Glutamatergic neuron (in vitro differentiated cells): ENCODE measurements around the gene AK1. TPM values are rescaled to one million over a fixed set of nuclear protein-coding genes. Genes with fewer than 3 reads are reported as not detected.

Experiments used
- DNase-seq: peaks from one replicate; pipeline ENCODE4 v3.0.0; 2022
- H3K27ac Mint-ChIP-seq: one replicate; pipeline ENCODE4 v1.8.0; 2020; ENCODE audit warnings: mild to moderate bottlenecking, mixed read lengths, inconsistent platforms; ENCODE audit not compliant: unreplicated experiment
- H3K27me3 Mint-ChIP-seq: one replicate; pipeline ENCODE4 v1.8.0; 2020; ENCODE audit warnings: mild to moderate bottlenecking, moderate library complexity, mixed read lengths, inconsistent platforms; ENCODE audit not compliant: unreplicated experiment
- H3K36me3 Mint-ChIP-seq: one replicate; pipeline ENCODE4 v1.8.0; 2020; ENCODE audit warnings: mild to moderate bottlenecking, mixed read lengths, inconsistent platforms; ENCODE audit not compliant: unreplicated experiment
- H3K4me1 Mint-ChIP-seq: one replicate; pipeline ENCODE4 v1.8.0; 2020; ENCODE audit warnings: mild to moderate bottlenecking, low read depth, mixed read lengths, inconsistent platforms; ENCODE audit not compliant: unreplicated experiment
- H3K4me3 Mint-ChIP-seq: one replicate; pipeline ENCODE4 v1.8.0; 2020; ENCODE audit warnings: mild to moderate bottlenecking, mixed read lengths, inconsistent platforms; ENCODE audit not compliant: unreplicated experiment
- H3K9me3 Mint-ChIP-seq: one replicate; pipeline ENCODE4 v1.8.0; 2020; ENCODE audit warnings: mild to moderate bottlenecking, moderate library complexity, mixed read lengths, inconsistent platforms; ENCODE audit not compliant: unreplicated experiment
- total RNA-seq: library from RNA; stranded (reverse); fragmentation: NEBNext Ultra II Directional; extraction: Animal tissue kit (Norgen Biotek cat#: 25700); gene quantifications from one replicate; pipeline ENCODE4 v1.2.1, GENCODE V29; 2021; ENCODE audit not compliant: unreplicated experiment
- TF ChIP-seq, protein P1 (sequence below): fragments of 200-600 bp; sonication (generic); IDR thresholded peaks from one replicate; pipeline ENCODE4 v1.5.0; 2021; ENCODE audit not compliant: partially characterized antibody, unreplicated experiment

The AK1 gene
- total RNA-seq, 1 donor from 2014 or later: 121 TPM

- no peak overlapping the region for H3K4me3 Mint-ChIP-seq
- no peaks in the 10 kb centered on the region for H3K4me1 Mint-ChIP-seq
- H3K9me3 Mint-ChIP-seq: peaks cover 2% of the 10 kb centered on the region
- H3K36me3 Mint-ChIP-seq: peaks cover 4% of the 10 kb centered on the region
- peaks cover 8% of the 10 kb centered on the region for H3K27me3 Mint-ChIP-seq
- H3K27ac Mint-ChIP-seq: no peak overlapping the region
- TF ChIP-seq, protein P1, sequence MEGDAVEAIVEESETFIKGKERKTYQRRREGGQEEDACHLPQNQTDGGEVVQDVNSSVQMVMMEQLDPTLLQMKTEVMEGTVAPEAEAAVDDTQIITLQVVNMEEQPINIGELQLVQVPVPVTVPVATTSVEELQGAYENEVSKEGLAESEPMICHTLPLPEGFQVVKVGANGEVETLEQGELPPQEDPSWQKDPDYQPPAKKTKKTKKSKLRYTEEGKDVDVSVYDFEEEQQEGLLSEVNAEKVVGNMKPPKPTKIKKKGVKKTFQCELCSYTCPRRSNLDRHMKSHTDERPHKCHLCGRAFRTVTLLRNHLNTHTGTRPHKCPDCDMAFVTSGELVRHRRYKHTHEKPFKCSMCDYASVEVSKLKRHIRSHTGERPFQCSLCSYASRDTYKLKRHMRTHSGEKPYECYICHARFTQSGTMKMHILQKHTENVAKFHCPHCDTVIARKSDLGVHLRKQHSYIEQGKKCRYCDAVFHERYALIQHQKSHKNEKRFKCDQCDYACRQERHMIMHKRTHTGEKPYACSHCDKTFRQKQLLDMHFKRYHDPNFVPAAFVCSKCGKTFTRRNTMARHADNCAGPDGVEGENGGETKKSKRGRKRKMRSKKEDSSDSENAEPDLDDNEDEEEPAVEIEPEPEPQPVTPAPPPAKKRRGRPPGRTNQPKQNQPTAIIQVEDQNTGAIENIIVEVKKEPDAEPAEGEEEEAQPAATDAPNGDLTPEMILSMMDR: no peak
- no peak for DNase-seq
Measured at GRCh38 chr9:127867356-127868277, 9.9 kb downstream of the AK1 start.

GRCh38 chr9:127866535-127866934 is 10.9 kb downstream of the AK1 start:
- TF ChIP-seq, protein P1: no peak
- H3K9me3 Mint-ChIP-seq: peaks cover under 1% of the 10 kb centered on the region
- H3K36me3 Mint-ChIP-seq: peaks cover 3% of the 10 kb centered on the region
- no peak for DNase-seq
- no peaks in the 10 kb centered on the region for H3K4me1 Mint-ChIP-seq
- peaks cover 6% of the 10 kb centered on the region for H3K27me3 Mint-ChIP-seq
- H3K4me3 Mint-ChIP-seq: no peak overlapping the region
- no peak overlapping the region for H3K27ac Mint-ChIP-seq

DNA sequence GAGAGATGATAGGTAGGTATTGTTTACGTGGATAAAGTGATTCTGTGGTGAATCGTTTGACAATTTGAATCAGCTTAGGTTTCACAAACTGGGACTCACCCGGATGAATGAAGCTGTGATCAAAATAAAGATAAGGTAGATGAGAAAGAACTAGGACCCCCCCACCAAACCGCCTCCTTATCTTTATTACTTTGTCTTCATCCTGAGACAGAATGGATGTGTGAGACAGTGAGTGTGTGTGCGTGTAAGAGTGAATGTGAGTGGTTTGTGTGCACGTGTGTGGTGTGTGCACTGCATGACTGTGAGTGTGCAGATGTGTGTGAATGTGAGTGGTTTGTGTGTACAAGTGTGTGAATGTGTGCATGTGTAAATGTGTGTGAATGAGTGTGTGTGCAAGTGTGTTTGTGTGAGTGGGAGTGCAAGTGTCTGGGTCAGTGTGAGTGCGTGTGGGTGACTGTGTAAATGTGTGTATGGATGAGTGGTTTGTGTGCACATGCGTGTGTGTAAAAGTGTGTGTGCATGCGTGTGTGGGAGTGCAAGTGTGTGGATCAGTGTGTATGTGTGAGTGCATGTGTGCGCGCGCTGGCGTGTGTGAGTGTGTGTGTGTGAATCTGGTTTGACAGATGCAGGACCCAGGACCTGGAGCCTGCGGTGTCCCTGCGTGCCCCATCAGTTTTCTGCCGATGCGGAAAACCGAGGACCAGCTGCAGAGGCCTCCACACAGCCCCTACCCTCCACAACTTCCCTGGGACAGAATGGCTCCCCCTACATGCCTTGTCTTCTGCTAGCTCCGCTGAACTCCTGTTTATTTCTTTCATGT is 11.6 kb downstream of the AK1 start:
- Mint-ChIP-seq H3K27ac (peak overlapping the region; percentile 4), H3K36me3 (no peaks in the 10 kb centered on the region), H3K4me3 (no peak overlapping the region), H3K27me3 (peaks cover 6% of the 10 kb centered on the region), H3K4me1 (no peaks in the 10 kb centered on the region), H3K9me3 (no peaks in the 10 kb centered on the region)
- DNase-seq: no peak
- TF ChIP-seq, protein P1: no peak

GRCh38 chr9:127863191-127863621 is 14.3 kb downstream of the AK1 start:
- no peak for DNase-seq
- H3K9me3 Mint-ChIP-seq: peaks cover 1% of the 10 kb centered on the region
- H3K36me3 Mint-ChIP-seq: no peaks in the 10 kb centered on the region
- H3K27ac Mint-ChIP-seq: no peak overlapping the region
- TF ChIP-seq, protein P1: no peak
- H3K4me1 Mint-ChIP-seq: no peaks in the 10 kb centered on the region
- H3K4me3 Mint-ChIP-seq: no peak overlapping the region
- peaks cover 5% of the 10 kb centered on the region for H3K27me3 Mint-ChIP-seq
